Vagina (tissue), 2 donors: Measurements from ENCODE around the gene NSUN2. TPM values are rescaled to one million over a fixed set of nuclear protein-coding genes. Genes with fewer than 3 reads are reported as not detected.

Source experiments
- DNase-seq, 2 donors: peaks; one replicate each; pipeline ENCODE4 v3.0.0-alpha.2; 2017; ENCODE audit errors: extremely low spot score in 2 of 2
- H3K27ac ChIP-seq: fragments of 200-600 bp; sonication (generic); one replicate; pipeline ENCODE4 v1.5.1; 2019
- H3K27me3 ChIP-seq: fragments of 200-600 bp; sonication (generic); one replicate; pipeline ENCODE4 v1.5.1; 2019
- H3K36me3 ChIP-seq, 2 donors: fragments of 200-600 bp; sonication (generic); one replicate each; pipeline ENCODE4 v1.5.1; 2017 to 2019
- H3K4me1 ChIP-seq: fragments of 200-600 bp; sonication (generic); one replicate; pipeline ENCODE4 v1.5.1; 2019
- H3K4me3 ChIP-seq, 2 donors: fragments of 200-600 bp; sonication (generic); 1 replicate in 1 of 2; 2 replicates in 1 of 2; pipeline ENCODE4 v1.5.1; 2016 to 2019
- H3K9me3 ChIP-seq: fragments of 200-600 bp; sonication (generic); one replicate; pipeline ENCODE4 v1.5.1; 2019
- POLR2A ChIP-seq, 2 donors: fragments of 450-650 bp; IDR thresholded peaks; one replicate each; pipeline ENCODE4 v1.6.1; 2017; ENCODE audit warnings: antibody characterized with exemption in 2 of 2, mild to moderate bottlenecking in 2 of 2, moderate library complexity in 2 of 2
- POLR2AphosphoS5 ChIP-seq, 2 donors: sonication (generic); formaldehyde crosslinking; IDR thresholded peaks; one replicate each; pipeline ENCODE4 v1.9.0; 2017; ENCODE audit warnings: antibody characterized with exemption in 2 of 2, mild to moderate bottlenecking in 2 of 2, low read depth in 1 of 2; ENCODE audit not compliant: insufficient read depth in 1 of 2
- intact Hi-C: fragments of 100-400 bp; cut with DNase I; formaldehyde crosslinking; loops from one replicate; pipeline ENCODE4 v1.15.1; 2023
- total RNA-seq: library from RNA; depleted of rRNA; stranded (reverse); fragments of >200 nt; gene quantifications from one replicate; pipeline ENCODE4 v1.2.3, GENCODE V29; 2016
- TF ChIP-seq, protein P1 (sequence below), 3 experiments: fragments of 450-650 bp in 2 of 3; fragments of 200-600 bp in 1 of 3; sonication (generic) in 1 of 3; IDR thresholded peaks; one replicate each; pipeline ENCODE4 v1.5.1; 2017 to 2019; ENCODE audit warnings: antibody characterized with exemption in 3 of 3, mild to moderate bottlenecking in 2 of 3, moderate library complexity in 2 of 3

Gene NSUN2
- total RNA-seq, 1 donor from 2014 or later, result 43.2 TPM

- intact Hi-C loops, result no loop called here
- H3K4me1 ChIP-seq, result peaks cover 52% of the 10 kb centered on the region
These were observed 438 bp downstream of the NSUN2 start for GRCh38 chr5:6632324-6632887.

GRCh38 chr5:6631441-6631840, 1.4 kb downstream of the NSUN2 start:
- no peak for DNase-seq
- Histone ChIP-seq H3K4me1 (peaks cover 48% of the 10 kb centered on the region), H3K36me3 (peaks cover 0 to 18% of the 10 kb centered on the region in 2 donors), H3K4me3 (no peak overlapping the region), H3K27me3 (no peaks in the 10 kb centered on the region), H3K9me3 (no peaks in the 10 kb centered on the region), H3K27ac (no peak overlapping the region)
- intact Hi-C loops, result no loop called here
- TF ChIP-seq POLR2A (IDR thresholded peaks at IDR 0.05), result no peak
- TF ChIP-seq, protein P1, sequence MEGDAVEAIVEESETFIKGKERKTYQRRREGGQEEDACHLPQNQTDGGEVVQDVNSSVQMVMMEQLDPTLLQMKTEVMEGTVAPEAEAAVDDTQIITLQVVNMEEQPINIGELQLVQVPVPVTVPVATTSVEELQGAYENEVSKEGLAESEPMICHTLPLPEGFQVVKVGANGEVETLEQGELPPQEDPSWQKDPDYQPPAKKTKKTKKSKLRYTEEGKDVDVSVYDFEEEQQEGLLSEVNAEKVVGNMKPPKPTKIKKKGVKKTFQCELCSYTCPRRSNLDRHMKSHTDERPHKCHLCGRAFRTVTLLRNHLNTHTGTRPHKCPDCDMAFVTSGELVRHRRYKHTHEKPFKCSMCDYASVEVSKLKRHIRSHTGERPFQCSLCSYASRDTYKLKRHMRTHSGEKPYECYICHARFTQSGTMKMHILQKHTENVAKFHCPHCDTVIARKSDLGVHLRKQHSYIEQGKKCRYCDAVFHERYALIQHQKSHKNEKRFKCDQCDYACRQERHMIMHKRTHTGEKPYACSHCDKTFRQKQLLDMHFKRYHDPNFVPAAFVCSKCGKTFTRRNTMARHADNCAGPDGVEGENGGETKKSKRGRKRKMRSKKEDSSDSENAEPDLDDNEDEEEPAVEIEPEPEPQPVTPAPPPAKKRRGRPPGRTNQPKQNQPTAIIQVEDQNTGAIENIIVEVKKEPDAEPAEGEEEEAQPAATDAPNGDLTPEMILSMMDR (IDR thresholded peaks at IDR 0.05), result no peak
- no peak for TF ChIP-seq POLR2AphosphoS5 (IDR thresholded peaks at IDR 0.05; ENCODE audit: insufficient read depth in 1 of 2, low read depth in 1 of 2)

More at GRCh38 chr5:6632324-6632887, 438 bp downstream of the NSUN2 start:
- peaks cover 0 to 18% of the 10 kb centered on the region in 2 donors for H3K36me3 ChIP-seq
- no peaks in the 10 kb centered on the region for H3K9me3 ChIP-seq
- H3K27me3 ChIP-seq, result no peaks in the 10 kb centered on the region
- TF ChIP-seq, protein P1 (IDR thresholded peaks at IDR 0.05), result no peak
- TF ChIP-seq POLR2A (IDR thresholded peaks at IDR 0.05) (no peak), POLR2AphosphoS5 (IDR thresholded peaks at IDR 0.05; ENCODE audit: insufficient read depth in 1 of 2, low read depth in 1 of 2) (no peak)
- peak overlapping the region; percentile 72 to 81 for H3K4me3 ChIP-seq
- peak overlapping the region; percentile 89 for H3K27ac ChIP-seq
- DNase-seq, result no peak

GRCh38 chr5:6626508-6626907, 6.3 kb downstream of the NSUN2 start:
- TF ChIP-seq POLR2A (IDR thresholded peaks at IDR 0.05) (no peak), POLR2AphosphoS5 (IDR thresholded peaks at IDR 0.05; ENCODE audit: insufficient read depth in 1 of 2, low read depth in 1 of 2) (no peak)
- TF ChIP-seq, protein P1 (IDR thresholded peaks at IDR 0.05), result no peak
- intact Hi-C loops, result no loop called here
- Histone ChIP-seq H3K27me3 (no peaks in the 10 kb centered on the region), H3K4me1 (peaks cover 16% of the 10 kb centered on the region), H3K4me3 (no peak overlapping the region), H3K27ac (no peak overlapping the region), H3K36me3 (peaks cover 0 to 52% of the 10 kb centered on the region in 2 donors), H3K9me3 (no peaks in the 10 kb centered on the region)
- DNase-seq, result no peak

- Histone ChIP-seq H3K9me3 (no peaks in the 10 kb centered on the region), H3K27me3 (no peaks in the 10 kb centered on the region), H3K4me3 (no peak overlapping the region), H3K36me3 (peaks cover 0 to 62% of the 10 kb centered on the region in 2 donors), H3K4me1 (peaks cover 6% of the 10 kb centered on the region), H3K27ac (no peak overlapping the region)
- DNase-seq, result no peak
- TF ChIP-seq POLR2AphosphoS5 (IDR thresholded peaks at IDR 0.05; ENCODE audit: insufficient read depth in 1 of 2, low read depth in 1 of 2), result no peak
- no peak for TF ChIP-seq POLR2A (IDR thresholded peaks at IDR 0.05)
- TF ChIP-seq, protein P1 (IDR thresholded peaks at IDR 0.05), result no peak
- intact Hi-C loops, result no loop called here
These were observed 8.9 kb downstream of the NSUN2 start for GRCh38 chr5:6623941-6624340.

- no peaks in the 10 kb centered on the region for H3K9me3 ChIP-seq
- no peak overlapping the region for H3K4me3 ChIP-seq
- H3K27me3 ChIP-seq, result no peaks in the 10 kb centered on the region
- no peak overlapping the region for H3K27ac ChIP-seq
- TF ChIP-seq POLR2AphosphoS5 (IDR thresholded peaks at IDR 0.05; ENCODE audit: insufficient read depth in 1 of 2, low read depth in 1 of 2) (no peak), POLR2A (IDR thresholded peaks at IDR 0.05) (no peak)
- TF ChIP-seq, protein P1 (IDR thresholded peaks at IDR 0.05), result no peak
- no peak for DNase-seq
- intact Hi-C loops, result no loop called here
- H3K4me1 ChIP-seq, result peaks cover 6% of the 10 kb centered on the region
- peaks cover 0 to 64% of the 10 kb centered on the region in 2 donors for H3K36me3 ChIP-seq
These were observed 9.6 kb downstream of the NSUN2 start for GRCh38 chr5:6623228-6623627.
